Panc1 (cell line): Measurements from ENCODE around the gene LSS.

Source experiments
- CTCF ChIP-seq: fragments of 450-650 bp; IDR thresholded peaks from 2 replicates; pipeline ENCODE4 v1.5.1; 2017; ENCODE audit warnings: mild to moderate bottlenecking
- POLR2AphosphoS5 ChIP-seq: IDR thresholded peaks from 2 replicates; pipeline ENCODE4 v1.6.1; 2012; ENCODE audit warnings: mild to moderate bottlenecking, low read depth, low read length, moderate library complexity
- REST ChIP-seq, 2 experiments: IDR thresholded peaks; 2 replicates each; pipeline ENCODE4 v1.6.1; 2011 to 2012; ENCODE audit warnings: low read depth in 2 of 2, control low read depth in 1 of 2, low read length in 1 of 2, mild to moderate bottlenecking in 1 of 2, moderate library complexity in 1 of 2; ENCODE audit not compliant: insufficient read depth in 1 of 2
- SIN3A ChIP-seq: IDR thresholded peaks from 2 replicates; pipeline ENCODE4 v1.6.1; 2012; ENCODE audit warnings: low read depth, mild to moderate bottlenecking, low read length, moderate library complexity, borderline replicate concordance; ENCODE audit not compliant: insufficient read depth
- TCF7L2 ChIP-seq: IDR thresholded peaks from 2 replicates; pipeline ENCODE4 v1.6.1; 2011; ENCODE audit warnings: mild to moderate bottlenecking, low read depth, low read length, inconsistent platforms

- peak; percentile 85 for TF ChIP-seq CTCF
- no peak for TF ChIP-seq REST (IDR thresholded peaks at IDR 0.05; ENCODE audit: insufficient read depth in 1 of 2, low read depth in 2 of 2, low read length in 1 of 2)
- no peak for TF ChIP-seq POLR2AphosphoS5
- no peak for TF ChIP-seq SIN3A
- TF ChIP-seq TCF7L2 = no peak
Measured at GRCh38 chr21:46153247-46154154, 75.1 kb downstream of the LSS start.
